Liver (tissue), 9 donors: Measurements from ENCODE around the gene BMPER. TPM values are rescaled to one million over a fixed set of nuclear protein-coding genes. Genes with fewer than 3 reads are reported as not detected.

Experiments used
- DNase-seq: peaks from one replicate; pipeline ENCODE4 v3.0.0-alpha.2; 2017; ENCODE audit warnings: low spot score
- H3K27ac ChIP-seq, 2 donors: one replicate each; pipeline ENCODE4 v1.7.0; 2013; ENCODE audit warnings: inconsistent platforms in 2 of 2, low read length in 2 of 2, control low read depth in 1 of 2, low read depth in 1 of 2, mild to moderate bottlenecking in 1 of 2
- H3K27me3 ChIP-seq, 4 donors: one replicate each; pipeline versions ENCODE4 v1.6.1 to v1.7.0; 2013; ENCODE audit warnings: low read length in 3 of 4, inconsistent platforms in 1 of 4, mild to moderate bottlenecking in 1 of 4, moderate library complexity in 1 of 4; ENCODE audit not compliant: control insufficient read depth in 4 of 4, insufficient read depth in 4 of 4
- H3K36me3 ChIP-seq, 4 donors: one replicate each; pipeline versions ENCODE4 v1.6.1 to v1.7.0; 2013; ENCODE audit warnings: low read length in 3 of 4, mild to moderate bottlenecking in 3 of 4, low read depth in 1 of 4, moderate library complexity in 1 of 4; ENCODE audit not compliant: control insufficient read depth in 4 of 4, insufficient read depth in 3 of 4
- H3K4me1 ChIP-seq, 4 donors: one replicate each; pipeline versions ENCODE4 v1.6.1 to v1.7.0; 2013; ENCODE audit warnings: low read length in 3 of 4, mild to moderate bottlenecking in 3 of 4, moderate library complexity in 1 of 4; ENCODE audit not compliant: control insufficient read depth in 4 of 4, insufficient read depth in 4 of 4
- H3K4me3 ChIP-seq, 3 donors: one replicate each; pipeline versions ENCODE4 v1.6.1 to v1.7.0; 2013; ENCODE audit warnings: low read length in 3 of 3, control low read depth in 1 of 3, low read depth in 1 of 3, mild to moderate bottlenecking in 1 of 3
- H3K9ac ChIP-seq, 2 donors: one replicate each; pipeline ENCODE4 v1.7.0; 2013; ENCODE audit warnings: low read length in 2 of 2, mild to moderate bottlenecking in 2 of 2, moderate library complexity in 2 of 2, control low read depth in 1 of 2, low read depth in 1 of 2
- H3K9me3 ChIP-seq, 4 donors: one replicate each; pipeline versions ENCODE4 v1.6.1 to v1.7.0; 2013; ENCODE audit warnings: low read length in 3 of 4; ENCODE audit not compliant: control insufficient read depth in 4 of 4
- EGR1 ChIP-seq, 2 donors: IDR thresholded peaks; 2 replicates each; pipeline ENCODE4 v1.6.1; 2016 to 2018; ENCODE audit warnings: antibody characterized with exemption in 2 of 2, low read depth in 2 of 2
- FOXA1 ChIP-seq: IDR thresholded peaks from 2 replicates; pipeline ENCODE4 v1.6.1; 2016; ENCODE audit warnings: antibody characterized with exemption
- FOXA2 ChIP-seq: IDR thresholded peaks from 2 replicates; pipeline ENCODE4 v1.6.1; 2016; ENCODE audit warnings: antibody characterized with exemption
- GABPA ChIP-seq, 2 donors: IDR thresholded peaks in 1 of 2; conservative IDR thresholded peaks in 1 of 2; 2 replicates each; pipeline ENCODE4 v1.6.1; 2016; ENCODE audit warnings: antibody characterized with exemption in 2 of 2, mild to moderate bottlenecking in 1 of 2, moderate library complexity in 1 of 2
- HNF4A ChIP-seq, 2 donors: conservative IDR thresholded peaks; 2 replicates each; pipeline ENCODE4 v1.6.1; 2016; ENCODE audit warnings: antibody characterized with exemption in 2 of 2, mild to moderate bottlenecking in 2 of 2
- HNF4G ChIP-seq: IDR thresholded peaks from 2 replicates; pipeline ENCODE4 v1.6.1; 2016; ENCODE audit warnings: antibody characterized with exemption
- JUND ChIP-seq, 2 donors: IDR thresholded peaks; 2 replicates each; pipeline ENCODE4 v1.6.1; 2016; ENCODE audit warnings: antibody characterized with exemption in 2 of 2
- NR2F2 ChIP-seq: IDR thresholded peaks from 2 replicates; pipeline ENCODE4 v1.6.1; 2016; ENCODE audit warnings: antibody characterized with exemption
- RAD21 ChIP-seq, 2 donors: IDR thresholded peaks; 2 replicates each; pipeline ENCODE4 v1.6.1; 2016; ENCODE audit warnings: antibody characterized with exemption in 2 of 2, mild to moderate bottlenecking in 2 of 2
- RXRA ChIP-seq, 2 donors: IDR thresholded peaks; 2 replicates each; pipeline ENCODE4 v1.6.1; 2017 to 2018; ENCODE audit warnings: antibody characterized with exemption in 2 of 2, mild to moderate bottlenecking in 1 of 2
- SP1 ChIP-seq: IDR thresholded peaks from 2 replicates; pipeline ENCODE4 v1.6.1; 2018; ENCODE audit warnings: antibody characterized with exemption, mild to moderate bottlenecking
- TAF1 ChIP-seq: conservative IDR thresholded peaks from 2 replicates; pipeline ENCODE4 v1.6.1; 2016; ENCODE audit warnings: antibody characterized with exemption, mild to moderate bottlenecking
- YY1 ChIP-seq: IDR thresholded peaks from 2 replicates; pipeline ENCODE4 v1.6.1; 2016; ENCODE audit warnings: antibody characterized with exemption, mild to moderate bottlenecking
- WGBS: extraction: QIAGEN DNeasy Blood & Tissue Kit; methylation state at CpG from one replicate; pipeline ENCODE4 v1.1.7; 2013; 5-methylcytosine and 5-hydroxymethylcytosine counted together
- polyA plus RNA-seq, 2 donors: library from polyadenylated mRNA; stranded (reverse) in 1 of 2; unstranded in 1 of 2; fragments of 200-250 nt in 1 of 2; fragments of >200 nt in 1 of 2; fragmentation: Nextera tagmentation in 1 of 2; extraction: Ambion mirVana in 1 of 2; gene quantifications; one replicate each; pipeline versions ENCODE4 v1.2.1 to v1.2.3, GENCODE V29; 2013 to 2015
- total RNA-seq, 2 donors: library from RNA; depleted of rRNA; stranded (reverse); fragments of >200 nt; gene quantifications; one replicate each; pipeline ENCODE4 v1.2.3, GENCODE V29; 2014
- TF ChIP-seq, protein P1 (sequence below): IDR thresholded peaks from 2 replicates; pipeline ENCODE4 v1.6.1; 2016; ENCODE audit warnings: antibody characterized with exemption
- TF ChIP-seq, protein P2 (sequence below): fragments of 150-350 bp; IDR thresholded peaks from 2 replicates; pipeline ENCODE4 v1.5.1; 2017; ENCODE audit warnings: improper control_type of control experiment, low read depth, low read length; ENCODE audit not compliant: missing input control
- TF ChIP-seq, protein P3 (sequence below): IDR thresholded peaks from 2 replicates; pipeline ENCODE4 v1.6.1; 2016; ENCODE audit warnings: antibody characterized with exemption
- TF ChIP-seq, protein P4 (sequence below): IDR thresholded peaks from 2 replicates; pipeline ENCODE4 v1.6.1; 2016; ENCODE audit warnings: antibody characterized with exemption
- donor health status: healthy.
- donor health status: healthy.
- donor health status: healthy.
- donor health status: healthy.
- donor health status: healthy.

BMPER gene
- total and polyA plus RNA-seq, 4 donors: 4.0 to 8.5 (median 6.2) TPM

DNA sequence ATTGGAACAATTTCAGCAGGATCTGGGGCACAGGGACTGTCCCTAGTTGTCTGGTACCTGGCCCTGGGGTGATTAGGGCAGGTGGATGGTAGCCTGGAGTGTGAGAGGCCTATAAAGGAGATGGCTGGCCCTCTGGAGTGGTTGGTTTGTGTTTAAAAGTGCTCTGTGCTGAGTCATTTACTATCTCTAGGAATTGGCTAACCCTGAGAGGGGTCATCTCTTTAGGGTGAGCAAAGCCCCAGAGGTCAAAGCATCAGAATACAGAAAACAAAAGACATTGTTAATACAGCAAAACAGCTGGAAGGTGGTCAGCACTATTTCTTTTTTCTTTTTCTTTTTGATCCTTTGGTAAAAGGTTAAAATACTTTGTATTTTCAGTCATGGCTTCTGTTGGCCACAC, 43.4 kb upstream of the BMPER start:
- TF ChIP-seq HNF4A (conservative IDR thresholded peaks at IDR 0.05) (no peak), FOXA2 (no peak), HNF4G (no peak), YY1 (no peak)
- TF ChIP-seq, protein P1, sequence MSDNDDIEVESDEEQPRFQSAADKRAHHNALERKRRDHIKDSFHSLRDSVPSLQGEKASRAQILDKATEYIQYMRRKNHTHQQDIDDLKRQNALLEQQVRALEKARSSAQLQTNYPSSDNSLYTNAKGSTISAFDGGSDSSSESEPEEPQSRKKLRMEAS: no peak
- TF ChIP-seq, protein P2, sequence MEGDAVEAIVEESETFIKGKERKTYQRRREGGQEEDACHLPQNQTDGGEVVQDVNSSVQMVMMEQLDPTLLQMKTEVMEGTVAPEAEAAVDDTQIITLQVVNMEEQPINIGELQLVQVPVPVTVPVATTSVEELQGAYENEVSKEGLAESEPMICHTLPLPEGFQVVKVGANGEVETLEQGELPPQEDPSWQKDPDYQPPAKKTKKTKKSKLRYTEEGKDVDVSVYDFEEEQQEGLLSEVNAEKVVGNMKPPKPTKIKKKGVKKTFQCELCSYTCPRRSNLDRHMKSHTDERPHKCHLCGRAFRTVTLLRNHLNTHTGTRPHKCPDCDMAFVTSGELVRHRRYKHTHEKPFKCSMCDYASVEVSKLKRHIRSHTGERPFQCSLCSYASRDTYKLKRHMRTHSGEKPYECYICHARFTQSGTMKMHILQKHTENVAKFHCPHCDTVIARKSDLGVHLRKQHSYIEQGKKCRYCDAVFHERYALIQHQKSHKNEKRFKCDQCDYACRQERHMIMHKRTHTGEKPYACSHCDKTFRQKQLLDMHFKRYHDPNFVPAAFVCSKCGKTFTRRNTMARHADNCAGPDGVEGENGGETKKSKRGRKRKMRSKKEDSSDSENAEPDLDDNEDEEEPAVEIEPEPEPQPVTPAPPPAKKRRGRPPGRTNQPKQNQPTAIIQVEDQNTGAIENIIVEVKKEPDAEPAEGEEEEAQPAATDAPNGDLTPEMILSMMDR: no peak
- H3K9me3 ChIP-seq: no peaks in the 10 kb centered on the region
- no peaks in the 10 kb centered on the region for H3K27me3 ChIP-seq
- no peak overlapping the region for H3K27ac ChIP-seq
- no peaks in the 10 kb centered on the region for H3K4me1 ChIP-seq
- H3K4me3 ChIP-seq: no peak overlapping the region
- no peaks in the 10 kb centered on the region for H3K36me3 ChIP-seq
- no peak for DNase-seq
- no peak overlapping the region for H3K9ac ChIP-seq

DNA sequence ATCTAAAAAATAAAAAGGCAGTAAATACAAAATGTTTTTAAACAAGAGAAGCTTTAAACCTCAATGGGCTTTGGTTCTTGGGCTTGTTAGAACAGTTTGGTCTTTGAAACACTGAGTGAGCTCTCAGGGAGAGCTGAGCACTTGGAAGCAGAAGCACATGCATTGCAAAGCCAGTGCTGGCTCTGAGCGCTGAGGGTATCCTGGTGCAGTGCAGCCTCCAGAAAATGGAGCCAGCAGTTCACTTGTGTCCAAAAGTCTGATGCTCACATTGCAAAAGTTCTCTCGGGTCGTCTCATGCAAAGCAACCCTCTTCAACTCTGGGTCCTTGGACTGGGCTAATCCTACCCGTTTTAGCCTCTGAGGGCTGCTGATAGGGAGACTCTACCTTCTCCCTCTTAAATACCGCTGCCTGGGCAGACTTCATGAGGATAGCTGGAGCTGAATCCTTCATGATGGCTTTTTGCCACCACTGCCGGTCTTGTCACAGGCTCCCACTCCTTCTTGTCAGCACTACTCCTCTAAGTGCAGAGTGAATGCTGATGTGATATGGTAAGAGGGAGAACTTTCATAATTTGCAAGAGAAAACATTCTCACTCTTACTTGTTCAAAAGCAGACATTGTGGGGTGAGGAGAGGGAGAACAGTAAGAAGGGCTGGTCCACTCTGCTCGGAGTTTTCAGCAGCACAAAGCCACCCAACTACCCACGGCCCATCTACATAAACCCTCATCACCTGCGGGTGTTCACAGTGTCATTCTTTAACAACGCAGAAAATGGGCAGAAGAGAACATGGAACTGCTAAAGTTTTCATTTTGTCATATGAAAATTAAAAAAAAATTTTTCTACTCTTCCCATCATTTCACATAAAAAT, 42.2 kb upstream of the BMPER start:
- Histone ChIP-seq H3K9ac (no peak overlapping the region), H3K36me3 (no peaks in the 10 kb centered on the region), H3K9me3 (no peaks in the 10 kb centered on the region), H3K27ac (no peak overlapping the region), H3K27me3 (no peaks in the 10 kb centered on the region), H3K4me1 (no peaks in the 10 kb centered on the region), H3K4me3 (no peak overlapping the region)
- WGBS: 75% methylated on average over 10 of the region's 10 CpGs
- DNase-seq: no peak
- TF ChIP-seq TAF1 (no peak), FOXA1 (no peak), HNF4A (conservative IDR thresholded peaks at IDR 0.05) (no peak), NR2F2 (no peak), RXRA (IDR thresholded peaks at IDR 0.05) (no peak), SP1 (no peak), EGR1 (IDR thresholded peaks at IDR 0.05; ENCODE audit: low read depth in 2 of 2) (no peak), GABPA (IDR thresholded peaks at IDR 0.05 in 1 of 2, conservative IDR thresholded peaks at IDR 0.05 in 1 of 2) (no peak), YY1 (no peak), JUND (IDR thresholded peaks at IDR 0.05) (no peak), RAD21 (IDR thresholded peaks at IDR 0.05) (no peak), FOXA2 (no peak)
- TF ChIP-seq, protein P2: no peak
- TF ChIP-seq, protein P1: no peak
- TF ChIP-seq, protein P3, sequence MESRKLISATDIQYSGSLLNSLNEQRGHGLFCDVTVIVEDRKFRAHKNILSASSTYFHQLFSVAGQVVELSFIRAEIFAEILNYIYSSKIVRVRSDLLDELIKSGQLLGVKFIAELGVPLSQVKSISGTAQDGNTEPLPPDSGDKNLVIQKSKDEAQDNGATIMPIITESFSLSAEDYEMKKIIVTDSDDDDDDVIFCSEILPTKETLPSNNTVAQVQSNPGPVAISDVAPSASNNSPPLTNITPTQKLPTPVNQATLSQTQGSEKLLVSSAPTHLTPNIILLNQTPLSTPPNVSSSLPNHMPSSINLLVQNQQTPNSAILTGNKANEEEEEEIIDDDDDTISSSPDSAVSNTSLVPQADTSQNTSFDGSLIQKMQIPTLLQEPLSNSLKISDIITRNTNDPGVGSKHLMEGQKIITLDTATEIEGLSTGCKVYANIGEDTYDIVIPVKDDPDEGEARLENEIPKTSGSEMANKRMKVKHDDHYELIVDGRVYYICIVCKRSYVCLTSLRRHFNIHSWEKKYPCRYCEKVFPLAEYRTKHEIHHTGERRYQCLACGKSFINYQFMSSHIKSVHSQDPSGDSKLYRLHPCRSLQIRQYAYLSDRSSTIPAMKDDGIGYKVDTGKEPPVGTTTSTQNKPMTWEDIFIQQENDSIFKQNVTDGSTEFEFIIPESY: no peak
- TF ChIP-seq, protein P4, sequence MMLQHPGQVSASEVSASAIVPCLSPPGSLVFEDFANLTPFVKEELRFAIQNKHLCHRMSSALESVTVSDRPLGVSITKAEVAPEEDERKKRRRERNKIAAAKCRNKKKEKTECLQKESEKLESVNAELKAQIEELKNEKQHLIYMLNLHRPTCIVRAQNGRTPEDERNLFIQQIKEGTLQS: no peak
